Measurements from ENCODE around the gene PCDHGB4. TPM values are rescaled to one million over a fixed set of nuclear protein-coding genes. Genes with fewer than 3 reads are reported as not detected.

Gene PCDHGB4
- total RNA-seq, 2 donors from 2014 or later: 3.6 to 4.9 TPM

DNA sequence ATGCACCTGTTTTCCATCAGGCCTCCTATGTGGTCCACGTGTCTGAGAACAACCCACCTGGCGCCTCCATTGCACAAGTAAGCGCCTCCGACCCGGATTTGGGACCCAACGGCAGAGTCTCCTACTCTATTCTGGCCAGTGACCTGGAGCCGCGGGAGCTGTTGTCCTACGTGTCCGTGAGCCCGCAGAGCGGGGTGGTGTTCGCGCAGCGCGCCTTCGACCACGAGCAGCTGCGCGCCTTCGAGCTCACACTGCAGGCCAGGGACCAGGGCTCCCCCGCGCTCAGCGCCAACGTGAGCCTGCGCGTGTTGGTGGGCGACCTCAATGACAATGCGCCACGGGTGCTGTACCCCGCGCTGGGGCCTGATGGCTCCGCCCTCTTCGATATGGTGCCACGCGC lies 35.9 kb upstream of the PCDHGB4 start:
- peaks cover 0 to 58% (median 2%) of the 10 kb centered on the region in 3 donors for H3K9me3 ChIP-seq
- intact Hi-C loops (cut with DNase I): no loop called here

DNA sequence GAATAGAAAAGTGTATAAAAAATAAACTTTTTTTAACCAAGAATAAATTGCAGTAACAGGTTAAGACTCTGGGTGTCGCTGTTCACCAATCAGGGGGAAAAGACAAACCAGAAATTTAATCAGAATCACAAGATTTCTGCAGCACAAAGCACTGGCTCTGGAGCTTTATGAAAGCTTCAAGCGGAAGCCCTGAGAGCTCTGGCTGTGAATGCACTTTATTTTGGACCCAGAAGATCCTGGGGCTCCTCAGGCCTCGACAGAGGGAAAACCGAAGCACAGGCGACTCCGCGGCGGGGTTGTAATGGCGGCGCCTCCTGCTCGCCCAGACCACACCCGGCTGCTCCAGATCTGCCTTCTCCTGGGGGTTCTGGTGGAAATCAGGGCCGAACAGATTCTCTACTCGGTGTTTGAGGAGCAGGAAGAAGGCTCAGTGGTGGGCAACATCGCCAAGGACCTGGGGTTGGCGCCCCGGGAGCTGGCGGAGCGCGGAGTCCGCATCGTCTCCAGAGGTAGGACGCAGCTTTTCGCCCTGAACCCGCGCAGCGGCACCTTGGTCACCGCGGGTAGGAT lies 32.5 kb upstream of the PCDHGB4 start, which contains the start of gene PCDHGA4:
Gene PCDHGA4, plus strand, starts transcription at position 122 of the 570 bp plus-strand sequence. Its CDS starts 87 bp downstream, at position 209.
- Histone ChIP-seq H3K27me3 (no peaks in the 10 kb centered on the region), H3K27ac (no peak within 1 kb of the TSS), H3K36me3 (replicated peaks in 1 of 2; ENCODE audit: insufficient read depth in 1 of 2, low read depth in 2 of 2) (no peaks in the 10 kb centered on the region), H3K4me3 (no peak within 1 kb of the TSS), H3K4me1 (no peaks in the 10 kb centered on the region), H3K9me3 (peaks cover 0 to 72% (median 2%) of the 10 kb centered on the region in 3 donors)
- no peak for ATAC-seq
- TF ChIP-seq POLR2A (IDR thresholded peaks at IDR 0.05): no peak
- TF ChIP-seq, protein P1, sequence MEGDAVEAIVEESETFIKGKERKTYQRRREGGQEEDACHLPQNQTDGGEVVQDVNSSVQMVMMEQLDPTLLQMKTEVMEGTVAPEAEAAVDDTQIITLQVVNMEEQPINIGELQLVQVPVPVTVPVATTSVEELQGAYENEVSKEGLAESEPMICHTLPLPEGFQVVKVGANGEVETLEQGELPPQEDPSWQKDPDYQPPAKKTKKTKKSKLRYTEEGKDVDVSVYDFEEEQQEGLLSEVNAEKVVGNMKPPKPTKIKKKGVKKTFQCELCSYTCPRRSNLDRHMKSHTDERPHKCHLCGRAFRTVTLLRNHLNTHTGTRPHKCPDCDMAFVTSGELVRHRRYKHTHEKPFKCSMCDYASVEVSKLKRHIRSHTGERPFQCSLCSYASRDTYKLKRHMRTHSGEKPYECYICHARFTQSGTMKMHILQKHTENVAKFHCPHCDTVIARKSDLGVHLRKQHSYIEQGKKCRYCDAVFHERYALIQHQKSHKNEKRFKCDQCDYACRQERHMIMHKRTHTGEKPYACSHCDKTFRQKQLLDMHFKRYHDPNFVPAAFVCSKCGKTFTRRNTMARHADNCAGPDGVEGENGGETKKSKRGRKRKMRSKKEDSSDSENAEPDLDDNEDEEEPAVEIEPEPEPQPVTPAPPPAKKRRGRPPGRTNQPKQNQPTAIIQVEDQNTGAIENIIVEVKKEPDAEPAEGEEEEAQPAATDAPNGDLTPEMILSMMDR (IDR thresholded peaks at IDR 0.05): peak in 6 of 7 experiments; percentile 10 to 38 (median 31)
- intact Hi-C loops (cut with DNase I): no loop called here
- no peak for DNase-seq
- 12 to 17% methylated on average over 23 to 29 of the region's 29 CpGs for WGBS, 2 donors

More for the DNA sequence above, 35.9 kb upstream of the PCDHGB4 start:
- Histone ChIP-seq H3K27me3 (no peaks in the 10 kb centered on the region), H3K4me1 (no peaks in the 10 kb centered on the region), H3K4me3 (no peak overlapping the region), H3K27ac (no peak overlapping the region), H3K36me3 (replicated peaks in 1 of 2; ENCODE audit: insufficient read depth in 1 of 2, low read depth in 2 of 2) (no peaks in the 10 kb centered on the region)
- no peak for ATAC-seq
- no peak for DNase-seq
- 22 to 34% methylated on average over 14 to 24 of the region's 36 CpGs for WGBS, 2 donors
- TF ChIP-seq POLR2A (IDR thresholded peaks at IDR 0.05): no peak
- TF ChIP-seq, protein P1 (IDR thresholded peaks at IDR 0.05): no peak

DNA sequence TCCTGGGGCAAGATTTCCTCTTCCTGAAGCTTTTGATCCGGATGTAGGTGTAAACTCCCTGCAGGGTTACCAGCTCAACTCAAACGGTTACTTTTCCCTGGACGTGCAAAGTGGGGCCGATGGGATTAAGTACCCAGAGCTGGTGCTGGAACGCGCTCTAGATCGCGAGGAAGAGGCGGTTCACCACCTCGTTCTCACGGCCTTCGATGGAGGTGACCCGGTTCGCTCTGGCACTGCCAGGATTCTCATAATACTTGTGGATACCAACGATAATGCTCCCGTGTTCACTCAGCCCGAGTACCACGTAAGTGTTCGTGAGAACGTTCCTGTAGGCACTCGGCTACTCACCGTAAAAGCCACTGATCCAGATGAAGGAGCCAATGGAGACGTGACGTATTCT lies 31.9 kb upstream of the PCDHGB4 start:
- ATAC-seq (no peak), DNase-seq (no peak)
- Histone ChIP-seq H3K4me1 (no peaks in the 10 kb centered on the region), H3K27ac (no peak overlapping the region), H3K27me3 (no peaks in the 10 kb centered on the region), H3K4me3 (no peak overlapping the region), H3K9me3 (peaks cover 0 to 72% (median 3%) of the 10 kb centered on the region in 3 donors), H3K36me3 (replicated peaks in 1 of 2; ENCODE audit: insufficient read depth in 1 of 2, low read depth in 2 of 2) (no peaks in the 10 kb centered on the region)
- 33 to 54% methylated on average over 24 of the region's 24 CpGs for WGBS, 2 donors
- TF ChIP-seq, protein P1 (IDR thresholded peaks at IDR 0.05): no peak
- TF ChIP-seq POLR2A (IDR thresholded peaks at IDR 0.05): no peak
- intact Hi-C loops (cut with DNase I): no loop called here

DNA sequence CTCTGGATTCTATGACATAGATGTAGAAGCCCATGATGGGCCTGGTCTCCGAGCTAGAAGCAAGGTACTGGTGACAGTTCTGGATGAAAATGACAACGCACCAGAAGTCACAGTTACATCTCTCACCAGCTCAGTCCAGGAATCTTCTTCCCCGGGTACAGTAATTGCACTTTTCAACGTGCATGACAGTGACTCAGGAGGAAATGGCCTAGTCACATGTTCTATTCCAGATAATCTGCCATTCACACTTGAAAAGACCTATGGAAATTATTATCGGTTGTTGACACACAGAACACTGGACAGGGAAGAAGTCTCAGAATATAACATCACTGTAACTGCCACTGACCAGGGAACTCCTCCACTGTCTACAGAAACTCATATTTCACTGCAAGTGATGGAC lies 31.4 kb upstream of the PCDHGB4 start:
- TF ChIP-seq POLR2A (IDR thresholded peaks at IDR 0.05): no peak
- TF ChIP-seq, protein P1 (IDR thresholded peaks at IDR 0.05): no peak
- Histone ChIP-seq H3K4me3 (no peak overlapping the region), H3K36me3 (replicated peaks in 1 of 2; ENCODE audit: insufficient read depth in 1 of 2, low read depth in 2 of 2) (no peaks in the 10 kb centered on the region), H3K9me3 (peaks cover 0 to 72% (median 5%) of the 10 kb centered on the region in 3 donors), H3K4me1 (no peaks in the 10 kb centered on the region), H3K27me3 (no peaks in the 10 kb centered on the region), H3K27ac (no peak overlapping the region)
- intact Hi-C loops (cut with DNase I): no loop called here
- WGBS, 2 donors: 65 to 73% methylated on average over 5 of the region's 5 CpGs
- ATAC-seq: no peak
- no peak for DNase-seq

DNA sequence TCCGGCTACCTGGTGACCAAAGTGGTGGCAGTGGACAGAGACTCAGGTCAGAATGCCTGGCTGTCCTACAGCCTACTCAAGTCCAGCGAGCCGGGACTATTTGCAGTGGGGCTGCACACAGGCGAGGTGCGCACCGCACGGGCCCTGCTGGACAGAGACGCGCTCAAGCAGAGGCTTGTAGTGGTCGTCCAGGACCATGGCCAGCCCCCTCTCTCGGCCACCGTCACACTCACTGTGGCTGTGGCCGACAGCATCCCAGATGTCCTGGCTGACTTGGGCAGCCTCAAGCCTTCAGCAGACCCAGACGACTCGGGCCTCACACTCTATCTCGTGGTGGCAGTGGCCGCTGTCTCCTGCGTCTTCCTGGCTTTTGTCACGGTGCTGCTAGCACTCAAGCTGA lies 30.5 kb upstream of the PCDHGB4 start:
- Histone ChIP-seq H3K27ac (no peak overlapping the region), H3K27me3 (no peaks in the 10 kb centered on the region), H3K4me1 (no peaks in the 10 kb centered on the region), H3K36me3 (replicated peaks in 1 of 2; ENCODE audit: insufficient read depth in 1 of 2, low read depth in 2 of 2) (no peaks in the 10 kb centered on the region), H3K9me3 (peaks cover 0 to 72% (median 7%) of the 10 kb centered on the region in 3 donors), H3K4me3 (no peak overlapping the region)
- 32 to 58% methylated on average over 12 to 19 of the region's 19 CpGs for WGBS, 2 donors
- DNase-seq (no peak), ATAC-seq (no peak)
- intact Hi-C loops (cut with DNase I): no loop called here
- TF ChIP-seq, protein P1 (IDR thresholded peaks at IDR 0.05): no peak
- TF ChIP-seq POLR2A (IDR thresholded peaks at IDR 0.05): no peak

All from body of pancreas (tissue), 4 donors.